B cell (primary cell): ENCODE measurements around the gene PDP2.

ENCODE experiments used
- CTCF ChIP-seq: fragments of 200-600 bp; IDR thresholded peaks from one replicate; pipeline ENCODE4 v1.8.0; 2022; ENCODE audit warnings: antibody characterized with exemption, mild to moderate bottlenecking
- EZH2 ChIP-seq: IDR thresholded peaks from 2 replicates; pipeline ENCODE4 v1.6.1; 2012; ENCODE audit warnings: borderline replicate concordance, low read depth, mild to moderate bottlenecking, moderate library complexity, low read length; ENCODE audit not compliant: insufficient read depth, poor library complexity, severe bottlenecking

GRCh38 chr16:66933776-66934137 is 53.4 kb downstream of the PDP2 start:
- TF ChIP-seq CTCF: no peak
- no peak for TF ChIP-seq EZH2
